ENCODE results near the gene BCL11A. TPM values are rescaled to one million over a fixed set of nuclear protein-coding genes. Genes with fewer than 3 reads are reported as not detected.
A peak's percentile ranks its signal among the peaks of the same experiment; 100 is the strongest.

The BCL11A gene
- total and polyA plus RNA-seq, 10 donors: 41.1 to 121 (median 84.0) TPM

DNA sequence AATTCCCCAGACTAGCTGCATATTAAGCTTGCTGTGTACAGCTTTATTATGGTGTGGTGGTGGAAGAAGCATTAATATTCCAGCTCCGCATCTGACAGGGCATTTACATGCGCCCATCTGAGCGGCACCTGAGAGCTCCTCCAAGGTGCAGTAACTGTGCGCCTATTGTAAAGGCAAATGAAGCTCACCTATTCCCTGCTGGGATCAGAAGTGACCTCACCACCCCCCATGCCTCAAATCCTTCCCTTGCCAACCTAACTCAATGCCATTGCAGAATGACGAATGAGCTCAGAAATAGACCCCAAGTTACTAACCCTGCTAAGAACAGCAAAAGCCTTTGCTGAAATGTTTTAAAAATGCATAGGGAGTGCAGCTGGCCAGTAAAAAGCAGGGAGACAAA lies 14.3 kb downstream of the BCL11A start:
- no peaks in the 10 kb centered on the region for H3K9me3 ChIP-seq
- H3K4me1 ChIP-seq: peaks cover 0 to 96% (median 55%) of the 10 kb centered on the region in 6 donors
- TF ChIP-seq, protein P1, sequence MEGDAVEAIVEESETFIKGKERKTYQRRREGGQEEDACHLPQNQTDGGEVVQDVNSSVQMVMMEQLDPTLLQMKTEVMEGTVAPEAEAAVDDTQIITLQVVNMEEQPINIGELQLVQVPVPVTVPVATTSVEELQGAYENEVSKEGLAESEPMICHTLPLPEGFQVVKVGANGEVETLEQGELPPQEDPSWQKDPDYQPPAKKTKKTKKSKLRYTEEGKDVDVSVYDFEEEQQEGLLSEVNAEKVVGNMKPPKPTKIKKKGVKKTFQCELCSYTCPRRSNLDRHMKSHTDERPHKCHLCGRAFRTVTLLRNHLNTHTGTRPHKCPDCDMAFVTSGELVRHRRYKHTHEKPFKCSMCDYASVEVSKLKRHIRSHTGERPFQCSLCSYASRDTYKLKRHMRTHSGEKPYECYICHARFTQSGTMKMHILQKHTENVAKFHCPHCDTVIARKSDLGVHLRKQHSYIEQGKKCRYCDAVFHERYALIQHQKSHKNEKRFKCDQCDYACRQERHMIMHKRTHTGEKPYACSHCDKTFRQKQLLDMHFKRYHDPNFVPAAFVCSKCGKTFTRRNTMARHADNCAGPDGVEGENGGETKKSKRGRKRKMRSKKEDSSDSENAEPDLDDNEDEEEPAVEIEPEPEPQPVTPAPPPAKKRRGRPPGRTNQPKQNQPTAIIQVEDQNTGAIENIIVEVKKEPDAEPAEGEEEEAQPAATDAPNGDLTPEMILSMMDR (IDR thresholded peaks at IDR 0.05 in 8 of 11, conservative IDR thresholded peaks at IDR 0.05 in 3 of 11): no peak
- no peak for TF ChIP-seq POLR2A (IDR thresholded peaks at IDR 0.05)
- no peak for TF ChIP-seq POLR2AphosphoS5 (IDR thresholded peaks at IDR 0.05)
- no peak overlapping the region for H3K4me3 ChIP-seq
- intact Hi-C loops (cut with DNase I; ENCODE audit: low total_unique reads): no loop called here
- WGBS, 5 donors: 90 to 97% (median 94%) methylated on average over 5 of the region's 5 CpGs
- H3K27ac ChIP-seq: no peak overlapping the region
- H3K27me3 ChIP-seq (replicated peaks in 1 of 7): no peaks in the 10 kb centered on the region
- DNase-seq: no peak
- peaks cover 0 to 25% (median 0%) of the 10 kb centered on the region in 6 donors for H3K36me3 ChIP-seq

DNA sequence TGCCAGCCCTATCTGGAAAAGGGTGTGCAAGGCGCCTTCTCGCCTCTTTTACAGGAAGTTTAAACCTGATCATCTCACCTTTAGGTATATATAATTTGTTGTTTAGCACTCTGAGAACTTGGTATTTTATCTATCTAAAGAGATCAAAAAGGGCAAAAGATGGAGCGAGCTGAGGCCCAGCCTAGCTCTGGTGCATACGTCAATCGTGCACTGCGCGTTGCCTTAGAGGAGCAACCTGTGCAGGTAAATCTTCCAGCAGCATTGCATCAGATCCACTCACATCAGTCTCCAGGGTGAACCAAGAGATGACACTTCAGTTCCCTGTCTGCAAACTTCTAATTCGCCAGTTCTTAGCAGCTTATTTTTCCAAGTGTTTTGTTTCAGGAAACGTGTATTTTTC lies 15.4 kb downstream of the BCL11A start:
- intact Hi-C loops (cut with DNase I; ENCODE audit: low total_unique reads): no loop called here
- Histone ChIP-seq H3K27me3 (replicated peaks in 1 of 7) (no peaks in the 10 kb centered on the region), H3K4me1 (peaks cover 0 to 96% (median 52%) of the 10 kb centered on the region in 6 donors), H3K4me3 (no peak overlapping the region), H3K27ac (no peak overlapping the region), H3K36me3 (peaks cover 0 to 22% (median 0%) of the 10 kb centered on the region in 6 donors), H3K9me3 (no peaks in the 10 kb centered on the region)
- WGBS, 5 donors: 88 to 96% (median 93%) methylated on average over 9 of the region's 9 CpGs
- TF ChIP-seq POLR2AphosphoS5 (IDR thresholded peaks at IDR 0.05) (no peak), POLR2A (IDR thresholded peaks at IDR 0.05) (no peak)
- TF ChIP-seq, protein P1 (IDR thresholded peaks at IDR 0.05 in 8 of 11, conservative IDR thresholded peaks at IDR 0.05 in 3 of 11): no peak
- no peak for DNase-seq

DNA sequence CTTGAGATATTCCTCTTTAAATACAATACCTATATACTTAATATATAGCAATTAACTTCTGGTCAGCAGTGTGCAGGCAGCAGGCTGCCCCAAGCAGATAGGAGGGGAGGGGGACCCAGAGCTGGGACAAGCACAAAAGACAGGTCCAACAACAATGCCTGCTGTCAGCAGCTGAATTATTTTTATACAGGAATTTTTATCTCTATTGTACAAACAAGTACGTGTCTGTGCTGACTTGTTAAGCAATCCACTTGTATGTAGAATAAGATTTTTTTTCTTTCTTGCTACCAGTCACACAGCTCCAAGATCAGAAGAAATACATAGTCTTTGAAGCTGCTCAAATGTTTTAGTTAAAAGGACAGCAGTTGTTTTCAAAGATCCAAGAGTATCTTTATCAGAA lies 16.7 kb downstream of the BCL11A start:
- Histone ChIP-seq H3K9me3 (no peaks in the 10 kb centered on the region), H3K4me1 (peaks cover 0 to 96% (median 54%) of the 10 kb centered on the region in 6 donors), H3K36me3 (peaks cover 0 to 22% (median 0%) of the 10 kb centered on the region in 6 donors), H3K4me3 (no peak overlapping the region), H3K27ac (peak overlapping the region in 3 of 8 donors; percentile 29 to 42 (median 42)), H3K27me3 (replicated peaks in 1 of 7) (no peaks in the 10 kb centered on the region)
- 29 to 59% (median 46%) methylated on average over 1 of the region's 1 CpG for WGBS, 5 donors
- TF ChIP-seq POLR2AphosphoS5 (IDR thresholded peaks at IDR 0.05): no peak
- TF ChIP-seq, protein P1 (IDR thresholded peaks at IDR 0.05 in 8 of 11, conservative IDR thresholded peaks at IDR 0.05 in 3 of 11): no peak
- TF ChIP-seq POLR2A (IDR thresholded peaks at IDR 0.05): no peak
- intact Hi-C loops (cut with DNase I; ENCODE audit: low total_unique reads): no loop called here
- no peak for DNase-seq

DNA sequence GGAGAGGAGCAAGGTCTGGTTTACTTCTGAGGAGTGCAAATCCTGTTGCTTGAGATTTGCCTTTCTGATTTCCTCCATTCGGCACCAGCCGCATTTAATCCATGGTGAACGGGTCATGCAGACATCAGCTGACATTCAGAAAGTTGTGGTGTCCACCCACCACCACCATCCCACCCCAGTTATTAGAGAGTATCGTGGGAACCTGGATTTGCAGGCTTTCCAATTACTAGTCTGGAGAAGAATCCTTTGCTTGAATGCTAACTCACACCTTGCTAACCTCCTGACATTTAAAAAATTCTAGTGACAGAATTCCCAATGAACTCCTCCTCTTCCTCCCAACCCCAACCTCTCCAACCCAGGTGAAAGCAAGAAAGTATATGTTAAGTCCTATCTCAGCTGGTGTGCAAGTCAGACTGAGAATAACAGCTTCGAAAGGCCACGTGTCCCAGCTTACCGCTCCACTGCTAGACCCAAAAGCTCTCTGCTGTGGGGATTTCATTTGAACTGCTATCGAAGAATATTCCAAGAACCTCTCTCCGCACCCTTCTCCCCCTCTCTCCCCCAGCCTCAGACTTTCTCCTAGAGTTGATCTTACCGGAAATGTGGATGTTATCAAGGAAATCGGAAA lies 17.7 kb downstream of the BCL11A start:
- intact Hi-C loops (cut with DNase I; ENCODE audit: low total_unique reads): no loop called here

More for the DNA sequence above, 17.7 kb downstream of the BCL11A start:
- Histone ChIP-seq H3K4me1 (peaks cover 2 to 96% (median 62%) of the 10 kb centered on the region in 6 donors), H3K27ac (peak overlapping the region in 4 of 8 donors; percentile 15 to 42 (median 36)), H3K4me3 (peak overlapping the region in 1 of 8 donors; percentile 11), H3K9me3 (no peaks in the 10 kb centered on the region), H3K36me3 (peaks cover 0 to 22% (median 0%) of the 10 kb centered on the region in 6 donors), H3K27me3 (replicated peaks in 1 of 7) (peaks cover 0 to under 1% (median 0%) of the 10 kb centered on the region in 7 donors)
- WGBS, 5 donors: 76 to 85% (median 77%) methylated on average over 11 of the region's 11 CpGs
- TF ChIP-seq, protein P1 (IDR thresholded peaks at IDR 0.05 in 8 of 11, conservative IDR thresholded peaks at IDR 0.05 in 3 of 11): no peak
- TF ChIP-seq POLR2A (IDR thresholded peaks at IDR 0.05) (no peak), POLR2AphosphoS5 (IDR thresholded peaks at IDR 0.05) (no peak)
- DNase-seq: no peak
